ENCODE measurements around the gene SUGCT. TPM values are rescaled to one million over a fixed set of nuclear protein-coding genes. Genes with fewer than 3 reads are reported as not detected.
A peak's percentile ranks its signal among the peaks of the same experiment; 100 is the strongest.
"Not testable (repeated sequence)": the region's sequence is repeated elsewhere in the genome, so short reads cannot be mapped to it uniquely, and the experiment has no call there.

SUGCT gene
- total and polyA plus RNA-seq, 12 donors = 8.4 to 96.4 (median 25.5) TPM

DNA sequence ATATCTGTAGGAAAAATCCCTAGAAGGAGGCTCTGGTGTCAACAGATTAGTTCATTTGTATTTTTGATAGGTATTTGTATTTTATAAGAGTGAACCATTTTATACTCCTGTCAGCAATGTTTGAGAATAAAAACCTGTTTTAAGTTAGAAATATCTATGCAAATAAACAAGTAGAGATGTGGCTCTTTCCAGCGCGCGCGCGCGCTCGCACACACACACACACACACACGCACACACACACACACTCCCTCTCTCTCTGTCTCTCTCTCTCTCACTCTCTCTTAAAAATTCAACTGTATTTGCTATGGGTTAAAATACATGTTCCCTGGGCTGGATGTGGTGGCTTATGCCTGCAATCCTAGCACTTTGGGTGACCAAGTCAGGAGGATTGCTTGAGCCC lies 113.9 kb downstream of the SUGCT start:
- Histone ChIP-seq H3K4me3 (no peak overlapping the region), H3K4me1 (replicated peaks in 1 of 2) (no peaks in the 10 kb centered on the region), H3K27ac (no peak overlapping the region), H3K9me3 (replicated peaks in 1 of 3) (no peaks in the 10 kb centered on the region), H3K27me3 (no peaks in the 10 kb centered on the region), H3K36me3 (replicated peaks in 1 of 2) (no peaks in the 10 kb centered on the region)
- TF ChIP-seq, protein P1, sequence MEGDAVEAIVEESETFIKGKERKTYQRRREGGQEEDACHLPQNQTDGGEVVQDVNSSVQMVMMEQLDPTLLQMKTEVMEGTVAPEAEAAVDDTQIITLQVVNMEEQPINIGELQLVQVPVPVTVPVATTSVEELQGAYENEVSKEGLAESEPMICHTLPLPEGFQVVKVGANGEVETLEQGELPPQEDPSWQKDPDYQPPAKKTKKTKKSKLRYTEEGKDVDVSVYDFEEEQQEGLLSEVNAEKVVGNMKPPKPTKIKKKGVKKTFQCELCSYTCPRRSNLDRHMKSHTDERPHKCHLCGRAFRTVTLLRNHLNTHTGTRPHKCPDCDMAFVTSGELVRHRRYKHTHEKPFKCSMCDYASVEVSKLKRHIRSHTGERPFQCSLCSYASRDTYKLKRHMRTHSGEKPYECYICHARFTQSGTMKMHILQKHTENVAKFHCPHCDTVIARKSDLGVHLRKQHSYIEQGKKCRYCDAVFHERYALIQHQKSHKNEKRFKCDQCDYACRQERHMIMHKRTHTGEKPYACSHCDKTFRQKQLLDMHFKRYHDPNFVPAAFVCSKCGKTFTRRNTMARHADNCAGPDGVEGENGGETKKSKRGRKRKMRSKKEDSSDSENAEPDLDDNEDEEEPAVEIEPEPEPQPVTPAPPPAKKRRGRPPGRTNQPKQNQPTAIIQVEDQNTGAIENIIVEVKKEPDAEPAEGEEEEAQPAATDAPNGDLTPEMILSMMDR (IDR thresholded peaks at IDR 0.05) = no peak
- no peak for TF ChIP-seq POLR2A (IDR thresholded peaks at IDR 0.05)
- WGBS, 4 donors = 74 to 79% (median 77%) methylated on average over 8 of the region's 8 CpGs
- intact Hi-C loops (cut with DNase I) = no loop called here
- DNase-seq = no peak

DNA sequence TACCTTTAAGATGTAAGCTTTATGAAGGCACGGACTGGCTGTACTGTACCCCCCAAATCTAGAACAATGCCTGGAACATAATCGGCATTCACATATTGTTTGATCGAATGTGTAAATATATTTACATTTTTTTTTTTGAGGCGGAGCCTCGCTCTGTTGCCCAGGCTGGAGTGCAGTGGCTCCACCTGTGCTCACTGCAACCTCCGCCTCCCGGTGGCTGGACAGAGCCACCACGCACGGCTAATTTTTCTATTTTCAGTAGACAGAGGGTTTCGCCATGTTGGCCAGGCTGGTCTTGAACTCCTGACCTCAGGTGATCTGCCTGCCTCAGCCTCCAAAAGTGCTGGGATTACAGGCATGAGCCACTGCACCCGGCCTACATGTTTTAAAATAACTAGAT lies 118.6 kb downstream of the SUGCT start:
- intact Hi-C loops (cut with DNase I) = not testable (repeated sequence)

DNA sequence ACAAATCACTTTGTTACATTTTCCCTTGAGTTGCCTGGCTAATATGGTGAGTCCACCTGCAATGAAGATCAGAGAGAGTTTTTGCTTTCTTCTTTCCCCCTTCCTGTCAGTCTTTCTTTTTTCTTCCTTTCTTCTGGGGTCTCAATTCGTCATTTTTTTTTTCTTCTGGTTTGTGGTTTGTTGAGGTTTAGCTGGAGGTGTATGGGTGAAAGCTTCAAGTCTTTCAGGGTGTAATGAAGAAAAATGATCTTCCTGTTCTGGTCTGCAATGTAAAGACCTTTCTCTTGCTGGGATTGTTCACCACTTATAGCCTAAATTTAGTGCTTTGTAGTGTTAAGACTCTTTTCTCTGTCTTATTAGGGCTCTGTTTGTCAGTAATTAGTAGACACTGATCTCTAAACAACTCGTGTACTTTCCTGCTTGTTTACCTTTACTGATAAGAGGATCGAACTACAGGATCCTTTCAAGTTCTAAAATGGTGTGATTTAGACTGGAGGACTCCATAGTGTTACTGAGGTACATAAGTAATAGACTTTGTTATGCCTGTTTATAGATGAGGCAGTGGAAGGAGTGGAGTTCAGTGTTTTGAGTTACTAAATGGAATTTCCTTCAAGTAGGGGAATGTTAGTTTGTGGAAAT lies 129.1 kb downstream of the SUGCT start:
- no peak overlapping the region for H3K4me3 ChIP-seq
- DNase-seq = no peak
- no peaks in the 10 kb centered on the region for H3K27me3 ChIP-seq
- H3K9me3 ChIP-seq (replicated peaks in 1 of 3) = no peaks in the 10 kb centered on the region
- H3K27ac ChIP-seq = no peak overlapping the region
- intact Hi-C loops (cut with DNase I) = no loop called here
- 46 to 55% (median 49%) methylated on average over 3 of the region's 3 CpGs for WGBS, 4 donors
- H3K36me3 ChIP-seq (replicated peaks in 1 of 2) = no peaks in the 10 kb centered on the region
- no peak for TF ChIP-seq POLR2A (IDR thresholded peaks at IDR 0.05)
- TF ChIP-seq, protein P1 (IDR thresholded peaks at IDR 0.05) = no peak
- no peaks in the 10 kb centered on the region for H3K4me1 ChIP-seq (replicated peaks in 1 of 2)

More for the DNA sequence above, 118.6 kb downstream of the SUGCT start:
- not testable (repeated sequence) for H3K9me3 ChIP-seq (replicated peaks in 1 of 3); H3K27me3 ChIP-seq; H3K4me3 ChIP-seq; H3K4me1 ChIP-seq (replicated peaks in 1 of 2); H3K36me3 ChIP-seq (replicated peaks in 1 of 2); DNase-seq; H3K27ac ChIP-seq
- WGBS, 4 donors = 90 to 95% (median 92%) methylated on average over 11 of the region's 11 CpGs

DNA sequence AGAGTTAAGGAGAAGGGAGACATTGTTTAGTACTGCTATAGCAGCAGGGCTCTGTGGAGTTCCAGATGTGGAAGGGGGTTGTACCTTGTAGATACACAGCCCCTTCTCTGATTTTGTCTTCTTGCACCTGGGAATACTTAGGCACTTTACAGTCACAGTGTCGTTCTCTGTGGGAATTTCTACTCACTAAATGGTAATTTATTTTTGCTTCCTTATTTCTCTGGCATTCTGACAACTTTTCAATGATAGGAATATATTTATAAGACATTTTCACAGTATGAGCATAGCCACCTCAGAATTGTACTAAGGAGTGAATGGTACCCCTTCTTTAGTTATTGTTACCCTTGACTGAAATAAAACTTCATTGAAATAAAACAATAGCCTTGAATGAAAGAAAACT lies 132.8 kb downstream of the SUGCT start:
- no peaks in the 10 kb centered on the region for H3K4me1 ChIP-seq (replicated peaks in 1 of 2)
- TF ChIP-seq, protein P1 (IDR thresholded peaks at IDR 0.05) = no peak
- no peak for TF ChIP-seq POLR2A (IDR thresholded peaks at IDR 0.05)
- WGBS, 4 donors = 70 to 88% (median 71%) methylated on average over 1 of the region's 1 CpG
- intact Hi-C loops (cut with DNase I) = no loop called here
- no peak overlapping the region for H3K4me3 ChIP-seq
- no peak overlapping the region for H3K27ac ChIP-seq
- no peak for DNase-seq
- no peaks in the 10 kb centered on the region for H3K36me3 ChIP-seq (replicated peaks in 1 of 2)
- no peaks in the 10 kb centered on the region for H3K9me3 ChIP-seq (replicated peaks in 1 of 3)
- no peaks in the 10 kb centered on the region for H3K27me3 ChIP-seq

DNA sequence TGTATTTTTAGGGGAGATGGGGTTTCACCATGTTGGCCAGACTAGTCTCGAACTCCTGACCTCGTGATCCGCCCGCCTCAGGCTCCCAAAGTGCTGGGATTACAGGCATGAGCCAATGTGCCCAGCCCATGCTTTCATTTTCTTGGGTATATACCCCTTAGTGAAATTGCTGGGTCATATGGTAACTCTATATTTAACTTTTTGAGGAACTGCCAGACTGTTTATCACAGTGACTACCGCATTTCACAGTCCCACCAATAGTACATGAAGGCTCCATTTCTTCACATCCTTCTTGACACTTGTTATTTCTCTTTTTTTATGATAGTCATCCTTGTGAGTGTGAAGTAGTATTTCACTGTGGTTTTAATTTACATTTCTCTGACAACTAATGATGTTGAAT lies 134.0 kb downstream of the SUGCT start:
- H3K4me1 ChIP-seq (replicated peaks in 1 of 2); H3K36me3 ChIP-seq (replicated peaks in 1 of 2); H3K27me3 ChIP-seq; intact Hi-C loops (cut with DNase I); H3K9me3 ChIP-seq (replicated peaks in 1 of 3); H3K27ac ChIP-seq; H3K4me3 ChIP-seq: not testable (repeated sequence)
- WGBS, 4 donors = 72 to 88% (median 85%) methylated on average over 5 of the region's 5 CpGs
- DNase-seq = peak in 3 of 7 donors; percentile 13 to 23 (median 15)
